GM10266 (cell line): ENCODE measurements around the gene RBM20.

Experiments used
- DNase-seq: peaks from one replicate; pipeline ENCODE4 v3.0.0; 2012; ENCODE audit errors: extremely low spot score
- CTCF ChIP-seq: IDR thresholded peaks from 2 replicates; pipeline ENCODE4 v1.5.1; 2012; ENCODE audit warnings: mild to moderate bottlenecking, low read depth; ENCODE audit not compliant: control insufficient read depth, insufficient read depth; ENCODE audit errors: missing control alignments

Gene RBM20

DNA sequence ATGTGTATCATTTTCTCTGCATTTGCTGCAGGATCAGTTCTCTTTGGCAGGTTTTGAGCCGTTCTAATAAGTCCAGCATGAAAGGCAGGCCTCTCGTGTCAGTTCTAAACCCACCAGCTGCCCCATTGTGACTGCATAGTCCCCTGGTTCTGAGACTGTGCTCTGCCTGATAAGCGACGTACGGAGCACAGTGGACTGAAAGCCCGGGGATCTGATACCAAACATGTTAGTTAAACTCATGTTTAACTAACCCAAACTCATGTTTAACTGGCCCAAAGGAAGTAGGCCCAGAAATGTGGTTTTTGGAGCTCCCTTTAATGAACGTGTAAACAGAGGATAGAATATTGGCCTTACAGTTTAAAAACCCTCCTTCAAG is 129.5 kb downstream of the RBM20 start:
- TF ChIP-seq CTCF = no peak
- no peak for DNase-seq

- TF ChIP-seq CTCF = no peak
- peak; percentile 83 for DNase-seq
Measured at GRCh38 chr10:110774069-110775019, 130.2 kb downstream of the RBM20 start.

- no peak for DNase-seq
- no peak for TF ChIP-seq CTCF
Measured at GRCh38 chr10:110775020-110775375, 130.9 kb downstream of the RBM20 start.

- TF ChIP-seq CTCF = no peak
- DNase-seq = no peak
Measured at GRCh38 chr10:110775406-110775805, 131.3 kb downstream of the RBM20 start.

DNA sequence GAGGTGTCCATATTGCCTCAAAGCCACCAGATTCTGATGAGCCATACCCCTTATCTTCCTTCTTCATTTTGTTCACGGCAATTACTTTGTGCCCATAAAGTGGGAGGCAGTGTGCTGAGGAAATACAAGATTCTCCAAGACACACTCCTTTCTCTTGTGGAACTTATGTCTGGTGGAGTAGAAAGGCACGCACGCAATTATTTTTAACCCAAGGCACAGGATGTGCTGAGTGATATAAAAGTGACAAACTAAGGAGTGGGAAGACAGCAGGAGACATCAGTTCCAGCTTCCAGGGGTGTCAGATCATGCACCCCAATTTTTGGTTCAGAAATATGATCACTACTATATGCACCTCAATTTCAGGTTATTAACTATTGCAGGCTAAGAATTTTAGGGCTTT is 132.9 kb downstream of the RBM20 start:
- no peak for TF ChIP-seq CTCF
- no peak for DNase-seq

GRCh38 chr10:110777661-110778060 is 133.5 kb downstream of the RBM20 start:
- DNase-seq = no peak
- no peak for TF ChIP-seq CTCF

DNA sequence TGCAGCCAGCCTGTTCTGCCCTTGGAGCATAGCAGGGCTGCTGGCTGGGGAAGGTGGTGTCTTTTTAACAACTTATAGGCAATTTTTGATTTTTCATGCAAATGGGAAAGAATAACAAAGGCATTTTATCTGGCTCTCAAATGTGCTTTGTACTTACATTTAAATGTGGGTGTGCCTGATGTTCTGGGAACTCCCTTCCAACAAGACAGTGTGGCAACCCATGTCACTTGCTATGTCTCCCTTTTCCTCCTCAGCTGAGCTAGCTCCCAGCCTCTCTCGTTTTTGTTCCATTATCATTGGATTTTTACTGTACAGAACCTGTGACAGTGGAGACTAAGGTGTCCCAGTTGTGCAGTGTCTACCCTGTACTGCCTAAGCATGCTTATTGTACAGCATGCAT is 134.1 kb downstream of the RBM20 start:
- no peak for TF ChIP-seq CTCF
- DNase-seq = no peak
